ENCODE results near the gene TSNAXIP1. TPM values are rescaled to one million over a fixed set of nuclear protein-coding genes. Genes with fewer than 3 reads are reported as not detected.

The TSNAXIP1 gene
- total and polyA plus RNA-seq, 9 of the 15 experiments (the other 6 are each of a cell fraction or from before 2014, with no cell fraction given), result 0.03 to 0.24 (median 0.11) TPM; not detected in 4

DNA sequence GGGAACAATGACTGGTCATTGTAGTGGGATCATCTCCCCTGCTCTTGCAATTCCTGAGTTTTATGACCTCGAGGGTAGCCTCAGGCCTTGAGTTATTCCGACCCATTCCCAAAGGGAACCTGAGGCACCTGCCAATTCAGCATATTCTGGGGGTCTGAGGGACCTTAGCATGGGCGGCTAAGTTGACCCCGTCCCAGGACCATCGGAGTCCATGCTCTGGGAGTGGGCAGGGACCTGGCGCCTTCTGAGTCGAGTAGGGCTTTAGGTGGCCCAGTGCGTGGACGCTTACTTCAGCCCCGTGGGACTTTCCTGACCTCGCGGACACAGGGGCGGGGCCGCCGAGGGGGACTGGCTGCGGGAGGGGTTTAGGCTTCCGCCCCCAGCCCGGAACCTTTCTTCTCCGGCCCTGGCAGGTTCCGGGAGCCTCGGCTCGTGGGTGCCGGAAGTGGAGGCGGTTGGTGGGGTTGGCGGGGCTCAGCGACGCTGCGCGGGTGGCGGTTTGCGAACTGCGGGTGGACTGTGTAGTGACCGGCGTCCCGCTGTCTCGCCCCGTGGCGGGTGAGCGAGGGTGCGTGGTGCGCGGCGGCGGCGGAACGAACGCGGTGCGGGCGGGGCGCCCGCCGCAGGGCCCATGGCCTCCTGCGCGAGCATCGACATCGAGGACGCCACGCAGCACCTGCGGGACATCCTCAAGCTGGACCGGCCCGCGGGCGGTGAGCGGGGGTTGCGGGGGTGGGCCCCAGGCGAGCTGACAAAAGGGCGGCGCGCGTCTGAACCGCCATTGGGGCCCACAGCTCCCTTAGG is 66.1 kb downstream of the TSNAXIP1 start, which contains the start of gene EDC4 (continued):
- TF ChIP-seq MEF2A (IDR thresholded peaks at IDR 0.05; ENCODE audit: control insufficient read depth, low read depth, low read length) (0 out of 2 replicates have a peak, but pooled peaks have one; percentile 49), PHB2 (IDR thresholded peaks at IDR 0.05; ENCODE audit: low read depth) (no peak), ATF2 (CRISPR knock-in tag; IDR thresholded peaks at IDR 0.05) (no peak), ZNF592 (IDR thresholded peaks at IDR 0.05) (0 out of 2 replicates have a peak, but pooled peaks have one; percentile 16), ZNF347 (CRISPR knock-in tag; IDR thresholded peaks at IDR 0.05; ENCODE audit: low read depth) (no peak), ZNF354B (CRISPR knock-in tag; IDR thresholded peaks at IDR 0.05) (no peak), WHSC1 (IDR thresholded peaks at IDR 0.05; ENCODE audit: low read length) (no peak), PHTF2 (CRISPR knock-in tag; IDR thresholded peaks at IDR 0.05) (no peak), ZNF830 (CRISPR knock-in tag; IDR thresholded peaks at IDR 0.05) (peak; percentile 82; the same call in 1 of the 2 replicates), SMARCE1 (IDR thresholded peaks at IDR 0.05) (no peak), MLLT1 (IDR thresholded peaks at IDR 0.05) (no peak), BHLHE40 (IDR thresholded peaks at IDR 0.05; ENCODE audit: low read length) (no peak), ZBTB26 (CRISPR knock-in tag; IDR thresholded peaks at IDR 0.05) (no peak), ZNF263 (CRISPR knock-in tag; IDR thresholded peaks at IDR 0.05; ENCODE audit: borderline replicate concordance) (peak; percentile 19; the same call in 1 of the 2 replicates)
- TF ChIP-seq, protein P1, sequence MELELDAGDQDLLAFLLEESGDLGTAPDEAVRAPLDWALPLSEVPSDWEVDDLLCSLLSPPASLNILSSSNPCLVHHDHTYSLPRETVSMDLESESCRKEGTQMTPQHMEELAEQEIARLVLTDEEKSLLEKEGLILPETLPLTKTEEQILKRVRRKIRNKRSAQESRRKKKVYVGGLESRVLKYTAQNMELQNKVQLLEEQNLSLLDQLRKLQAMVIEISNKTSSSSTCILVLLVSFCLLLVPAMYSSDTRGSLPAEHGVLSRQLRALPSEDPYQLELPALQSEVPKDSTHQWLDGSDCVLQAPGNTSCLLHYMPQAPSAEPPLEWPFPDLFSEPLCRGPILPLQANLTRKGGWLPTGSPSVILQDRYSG (tag; conservative IDR thresholded peaks at IDR 0.05; ENCODE audit: low read depth), result no peak
- TF ChIP-seq, protein P2, sequence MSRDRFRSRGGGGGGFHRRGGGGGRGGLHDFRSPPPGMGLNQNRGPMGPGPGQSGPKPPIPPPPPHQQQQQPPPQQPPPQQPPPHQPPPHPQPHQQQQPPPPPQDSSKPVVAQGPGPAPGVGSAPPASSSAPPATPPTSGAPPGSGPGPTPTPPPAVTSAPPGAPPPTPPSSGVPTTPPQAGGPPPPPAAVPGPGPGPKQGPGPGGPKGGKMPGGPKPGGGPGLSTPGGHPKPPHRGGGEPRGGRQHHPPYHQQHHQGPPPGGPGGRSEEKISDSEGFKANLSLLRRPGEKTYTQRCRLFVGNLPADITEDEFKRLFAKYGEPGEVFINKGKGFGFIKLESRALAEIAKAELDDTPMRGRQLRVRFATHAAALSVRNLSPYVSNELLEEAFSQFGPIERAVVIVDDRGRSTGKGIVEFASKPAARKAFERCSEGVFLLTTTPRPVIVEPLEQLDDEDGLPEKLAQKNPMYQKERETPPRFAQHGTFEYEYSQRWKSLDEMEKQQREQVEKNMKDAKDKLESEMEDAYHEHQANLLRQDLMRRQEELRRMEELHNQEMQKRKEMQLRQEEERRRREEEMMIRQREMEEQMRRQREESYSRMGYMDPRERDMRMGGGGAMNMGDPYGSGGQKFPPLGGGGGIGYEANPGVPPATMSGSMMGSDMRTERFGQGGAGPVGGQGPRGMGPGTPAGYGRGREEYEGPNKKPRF (IDR thresholded peaks at IDR 0.05; ENCODE audit: low read depth, low read length), result no peak

All from K562 (cell line).